ENCODE data around the gene POLR2I. TPM values are rescaled to one million over a fixed set of nuclear protein-coding genes. Genes with fewer than 3 reads are reported as not detected.
A peak's percentile ranks its signal among the peaks of the same experiment; 100 is the strongest.

The POLR2I gene
- total RNA-seq (ENCODE audit: low replicate concordance), result 44.0 and 67.1 TPM in 2 replicates

GRCh38 chr19:36114721-36115452 is at the start of gene POLR2I:
TSS of gene POLR2I (minus strand) at chr19:36114875. CDS start at chr19:36114856, 19 bp downstream.
- peak; percentile 100 for DNase-seq (ENCODE audit: low spot score)
- Mint-ChIP-seq H3K27me3 (ENCODE audit: insufficient read depth, low read depth) (peaks cover 13% of the 10 kb centered on the region), H3K27ac (peak within 1 kb of the TSS; percentile 92), H3K4me3 (peak within 1 kb of the TSS; percentile 96), H3K4me1 (peaks cover 21% of the 10 kb centered on the region), H3K36me3 (peaks cover 10% of the 10 kb centered on the region), H3K9me3 (no peaks in the 10 kb centered on the region)
- Histone ChIP-seq H3K27ac (no peak within 1 kb of the TSS), H3K9me3 (ENCODE audit: low read depth) (no peaks in the 10 kb centered on the region), H3K4me1 (peaks cover 27% of the 10 kb centered on the region), H3K9ac (peak within 1 kb of the TSS; percentile 45), H3K79me2 (ENCODE audit: low read depth) (peaks cover 29% of the 10 kb centered on the region), H3K4me3 (peak within 1 kb of the TSS; percentile 85), H3F3A (ENCODE audit: low read depth) (peaks cover 39% of the 10 kb centered on the region), H3K36me3 (no peaks in the 10 kb centered on the region), H3K27me3 (no peaks in the 10 kb centered on the region), H3K4me2 (peak within 1 kb of the TSS; percentile 97), H2AFZ (replicated peaks) (peak within 1 kb of the TSS; percentile 81), H4K20me1 (ENCODE audit: low read depth) (peaks cover 22% of the 10 kb centered on the region)
- TF ChIP-seq EZH2 (IDR thresholded peaks at IDR 0.05) (no peak), EZH2phosphoT487 (IDR thresholded peaks at IDR 0.05) (no peak), CTCF (IDR thresholded peaks at IDR 0.05) (no peak)

GRCh38 chr19:36163813-36164212 is 49.1 kb upstream of the POLR2I start:
- H3K9me3 ChIP-seq (ENCODE audit: low read depth), result no peaks in the 10 kb centered on the region
- H3K4me3 ChIP-seq, result no peak overlapping the region
- H4K20me1 ChIP-seq (ENCODE audit: low read depth), result no peaks in the 10 kb centered on the region
- no peak overlapping the region for H3K27ac ChIP-seq
- H3K4me1 Mint-ChIP-seq, result peaks cover 10% of the 10 kb centered on the region
- no peak for DNase-seq (ENCODE audit: low spot score)
- TF ChIP-seq EZH2phosphoT487 (IDR thresholded peaks at IDR 0.05) (no peak), EZH2 (IDR thresholded peaks at IDR 0.05) (no peak), CTCF (IDR thresholded peaks at IDR 0.05) (no peak)
- no peaks in the 10 kb centered on the region for H3K27me3 ChIP-seq
- H3K4me1 ChIP-seq, result peaks cover 14% of the 10 kb centered on the region
- H3K27me3 Mint-ChIP-seq (ENCODE audit: insufficient read depth, low read depth), result no peaks in the 10 kb centered on the region
- no peak overlapping the region for H3K4me3 Mint-ChIP-seq
- H3F3A ChIP-seq (ENCODE audit: low read depth), result peaks cover 6% of the 10 kb centered on the region
- no peak overlapping the region for H3K27ac Mint-ChIP-seq
- no peak overlapping the region for H2AFZ ChIP-seq (replicated peaks)
- H3K36me3 ChIP-seq, result no peaks in the 10 kb centered on the region
- no peaks in the 10 kb centered on the region for H3K9me3 Mint-ChIP-seq
- peaks cover 7% of the 10 kb centered on the region for H3K36me3 Mint-ChIP-seq
- no peaks in the 10 kb centered on the region for H3K79me2 ChIP-seq (ENCODE audit: low read depth)
- H3K9ac ChIP-seq, result no peak overlapping the region
- H3K4me2 ChIP-seq, result no peak overlapping the region

- Histone ChIP-seq H2AFZ (replicated peaks) (no peak overlapping the region), H3K9ac (no peak overlapping the region), H3F3A (ENCODE audit: low read depth) (peaks cover 6% of the 10 kb centered on the region), H3K36me3 (no peaks in the 10 kb centered on the region), H3K27ac (no peak overlapping the region), H4K20me1 (ENCODE audit: low read depth) (no peaks in the 10 kb centered on the region), H3K9me3 (ENCODE audit: low read depth) (no peaks in the 10 kb centered on the region), H3K4me2 (peak overlapping the region; percentile 51), H3K4me3 (no peak overlapping the region), H3K27me3 (no peaks in the 10 kb centered on the region), H3K4me1 (peaks cover 15% of the 10 kb centered on the region), H3K79me2 (ENCODE audit: low read depth) (no peaks in the 10 kb centered on the region)
- peak overlapping the region; percentile 27 for H3K4me3 Mint-ChIP-seq
- no peaks in the 10 kb centered on the region for H3K9me3 Mint-ChIP-seq
- peaks cover 13% of the 10 kb centered on the region for H3K4me1 Mint-ChIP-seq
- no peak for DNase-seq (ENCODE audit: low spot score)
- H3K27me3 Mint-ChIP-seq (ENCODE audit: insufficient read depth, low read depth), result no peaks in the 10 kb centered on the region
- H3K27ac Mint-ChIP-seq, result no peak overlapping the region
- no peak for TF ChIP-seq CTCF (IDR thresholded peaks at IDR 0.05)
- no peak for TF ChIP-seq EZH2 (IDR thresholded peaks at IDR 0.05)
- no peak for TF ChIP-seq EZH2phosphoT487 (IDR thresholded peaks at IDR 0.05)
- peaks cover 6% of the 10 kb centered on the region for H3K36me3 Mint-ChIP-seq
Measured at GRCh38 chr19:36160821-36161596, 46.3 kb upstream of the POLR2I start.
